GM12878 (cell line): ENCODE results near the gene SH3BGRL2. TPM values are rescaled to one million over a fixed set of nuclear protein-coding genes. Genes with fewer than 3 reads are reported as not detected.
A peak's percentile ranks its signal among the peaks of the same experiment; 100 is the strongest.

Source experiments
- ATAC-seq: fragments of 200-7000 bp; cut with Tn5 transposase; 3 replicates; pipeline ENCODE4 v1.9.1; 2020; ENCODE audit warnings: mild to moderate bottlenecking, moderate library complexity
- BruUV-seq: library from RNA; stranded (reverse); fragments of 400-500 nt; replicated peaks from 2 replicates; lab custom pipeline; 2021; lab: Mats Ljungman, UMichigan
- CTCF ChIA-PET: fragments of 300-600 bp; sonication (Branson Sonifier 250); formaldehyde crosslinking; extraction: SDS; loops from one replicate; lab custom pipeline; 2021; ENCODE audit warnings: inconsistent platforms; lab: Yijun Ruan, JAX
- POLR2A ChIA-PET: fragments of 350-600 bp; formaldehyde crosslinking; extraction: SDS; loops from one replicate; lab custom pipeline; 2021; ENCODE audit warnings: inconsistent platforms; lab: Charles Lee
- RAD21 ChIA-PET: fragments of 300-600 bp; sonication (Branson Sonifier 250); formaldehyde crosslinking; loops from one replicate; lab custom pipeline; 2023; ENCODE audit warnings: antibody characterized with exemption; ENCODE audit not compliant: unreplicated experiment; lab: Charles Lee
- SMC1A ChIA-PET: fragments of 300-600 bp; sonication (Branson Sonifier 250); formaldehyde crosslinking; loops from one replicate; lab custom pipeline; 2023; ENCODE audit not compliant: unreplicated experiment, uncharacterized antibody; lab: Charles Lee
- DNase-seq: peaks from one replicate; pipeline ENCODE4 v3.0.0-alpha.2; 2011; ENCODE audit warnings: low read depth, low spot score
- FAIRE-seq: peaks from 3 replicates; lab custom pipeline; 2011; peaks lifted over from hg19 to GRCh38; lab: Jason Lieb, UNC
- H2AFZ ChIP-seq: 2 replicates; pipeline ENCODE4 v1.6.0; 2011; ENCODE audit warnings: low read depth, low read length, control low read depth; ENCODE audit not compliant: control insufficient read depth
- H3K27ac ChIP-seq: 2 replicates; pipeline ENCODE4 v1.5.1; 2011; ENCODE audit warnings: control low read depth; ENCODE audit not compliant: control insufficient read depth, insufficient read depth
- H3K27me3 ChIP-seq, 2 experiments: replicated peaks in 1 of 2; 2 replicates each; pipeline versions ENCODE4 v1.6.0 to v1.6.1; 2011; ENCODE audit warnings: low read length in 1 of 2; ENCODE audit not compliant: control insufficient read depth in 2 of 2, insufficient read depth in 2 of 2
- H3K36me3 ChIP-seq, 2 experiments: 2 replicates each; pipeline ENCODE4 v1.5.1; 2011; ENCODE audit warnings: low read length in 1 of 2; ENCODE audit not compliant: control insufficient read depth in 2 of 2, insufficient read depth in 2 of 2
- H3K4me1 ChIP-seq: 2 replicates; pipeline ENCODE4 v1.6.1; 2011; ENCODE audit warnings: mild to moderate bottlenecking, low read length, moderate library complexity, mixed read lengths; ENCODE audit not compliant: control insufficient read depth, insufficient read depth
- H3K4me2 ChIP-seq: 2 replicates; pipeline ENCODE4 v1.6.0; 2011; ENCODE audit warnings: control low read depth; ENCODE audit not compliant: control insufficient read depth, insufficient read depth
- H3K4me3 ChIP-seq: fragments of 200-600 bp; sonication (generic); 2 replicates; pipeline ENCODE4 v1.5.1; 2016
- H3K79me2 ChIP-seq: 2 replicates; pipeline ENCODE4 v1.6.0; 2011; ENCODE audit warnings: low read length; ENCODE audit not compliant: control insufficient read depth, insufficient read depth
- H3K9ac ChIP-seq: 2 replicates; pipeline ENCODE4 v1.8.0; 2011; ENCODE audit warnings: low read length, control low read depth, mixed read lengths; ENCODE audit not compliant: control insufficient read depth, insufficient read depth
- H3K9me3 ChIP-seq: replicated peaks from 3 replicates; pipeline ENCODE4 v1.5.1; 2011; ENCODE audit warnings: mild to moderate bottlenecking, low read length; ENCODE audit not compliant: control insufficient read depth, insufficient read depth
- H4K20me1 ChIP-seq: 2 replicates; pipeline ENCODE4 v1.6.0; 2011; ENCODE audit not compliant: control insufficient read depth, insufficient read depth
- ATF7 ChIP-seq: fragments of 450-650 bp; IDR thresholded peaks from 2 replicates; pipeline ENCODE4 v1.6.1; 2016; ENCODE audit warnings: low read depth, mild to moderate bottlenecking
- CEBPB ChIP-seq, 2 experiments: fragments of 150-350 bp in 1 of 2; IDR thresholded peaks; 2 replicates each; pipeline ENCODE4 v1.6.1; 2012 to 2014; ENCODE audit warnings: low read depth in 2 of 2, low read length in 2 of 2, borderline replicate concordance in 1 of 2, inconsistent platforms in 1 of 2
- E2F4 ChIP-seq: IDR thresholded peaks from 2 replicates; pipeline ENCODE4 v1.6.1; 2012; ENCODE audit warnings: low read depth, low read length, improper control_type of control experiment
- FOXK2 ChIP-seq: fragments of 450-650 bp; IDR thresholded peaks from 2 replicates; pipeline ENCODE4 v1.6.1; 2017; ENCODE audit warnings: mild to moderate bottlenecking, moderate library complexity
- HDGF ChIP-seq: fragments of 450-650 bp; IDR thresholded peaks from 2 replicates; pipeline ENCODE4 v1.6.1; 2016; ENCODE audit warnings: antibody characterized with exemption
- IKZF1 ChIP-seq: fragments of 450-650 bp; conservative IDR thresholded peaks from 2 replicates; pipeline ENCODE4 v1.6.1; 2017; ENCODE audit warnings: antibody characterized with exemption, mild to moderate bottlenecking
- KAT2A ChIP-seq: conservative IDR thresholded peaks from 2 replicates; pipeline ENCODE4 v1.6.1; 2011; ENCODE audit warnings: low read depth, low read length; ENCODE audit not compliant: control insufficient read depth
- NFXL1 ChIP-seq: fragments of 450-650 bp; IDR thresholded peaks from 2 replicates; pipeline ENCODE4 v1.6.1; 2017; ENCODE audit warnings: antibody characterized with exemption, mild to moderate bottlenecking, borderline replicate concordance
- PML ChIP-seq: IDR thresholded peaks from 2 replicates; pipeline ENCODE4 v1.6.1; 2012; ENCODE audit warnings: low read length, inconsistent platforms
- RUNX3 ChIP-seq: IDR thresholded peaks from 2 replicates; pipeline ENCODE4 v1.6.1; 2012; ENCODE audit warnings: low read length, inconsistent platforms
- SMC3 ChIP-seq: IDR thresholded peaks from 2 replicates; pipeline ENCODE4 v1.6.1; 2011; ENCODE audit warnings: low read length, improper control_type of control experiment, borderline replicate concordance
- STAT3 ChIP-seq: IDR thresholded peaks from 2 replicates; pipeline ENCODE4 v1.6.1; 2011; ENCODE audit warnings: low read depth, low read length, improper control_type of control experiment
- USF1 ChIP-seq: IDR thresholded peaks from 2 replicates; pipeline ENCODE4 v1.6.1; 2011; ENCODE audit warnings: borderline replicate concordance, low read depth, mild to moderate bottlenecking, moderate library complexity, mixed read lengths, low read length; ENCODE audit not compliant: insufficient read depth; ENCODE audit errors: extremely low read length
- YBX1 ChIP-seq: fragments of 450-650 bp; IDR thresholded peaks from 2 replicates; pipeline ENCODE4 v1.6.1; 2016; ENCODE audit warnings: antibody characterized with exemption
- WGBS: methylation state at CpG from one replicate; pipeline ENCODE4 v1.1.6; 2016; ENCODE audit warnings: low lambda C conversion rate; ENCODE audit not compliant: insufficient replicate concordance, insufficient coverage; ENCODE audit errors: missing lambda C conversion rate; 5-methylcytosine and 5-hydroxymethylcytosine counted together
- in situ Hi-C: fragments of 300-500 bp; cut with MboI; formaldehyde crosslinking; loops from 9 replicates; pipeline ENCODE4 v1.14.3; 2018; ENCODE audit warnings: mixed read lengths
- intact Hi-C: fragments of 100-400 bp; cut with micrococcal nuclease; formaldehyde crosslinking; loops from one replicate; pipeline ENCODE4 v1.14.2; 2022; ENCODE audit not compliant: unreplicated experiment
- polyA plus RNA-seq, 11 experiments: library from polyadenylated mRNA; depleted of rRNA in 4 of 11; unstranded in 6 of 11; stranded (reverse) in 5 of 11; fragments of >200 nt; fragmentation: Nextera tagmentation in 4 of 11; fragmentation: Illumina TruSeq in 1 of 11; extraction: Ambion mirVana in 4 of 11; extraction: Trizol in 1 of 11; gene quantifications; 1 replicate in 1 of 11; 2 replicates in 10 of 11; pipeline versions ENCODE4 v1.2.1 to v1.2.3, GENCODE V29; 2011 to 2016; ENCODE audit warnings: inconsistent platforms in 2 of 11, missing spikeins in 2 of 11, low read depth in 1 of 11
- total RNA-seq, 4 experiments: library from RNA; depleted of rRNA in 3 of 4; stranded (reverse); fragments of >200 nt in 3 of 4; fragmentation: Illumina TruSeq in 1 of 4; extraction: Trizol in 1 of 4; gene quantifications; 2 replicates each; pipeline versions ENCODE4 v1.2.1 to v1.2.3, GENCODE V29; 2013 to 2021

The SH3BGRL2 gene
- total and polyA plus RNA-seq, 10 of the 15 experiments (the other 5 are each of a cell fraction or from before 2014, with no cell fraction given) = 0.03 to 0.37 (median 0.21) TPM

GRCh38 chr6:79614326-79615305, 16.5 kb upstream of the SH3BGRL2 start:
- peak; percentile 23; the same call in 1 of the 2 replicates for TF ChIP-seq RUNX3
- TF ChIP-seq ATF7 = no peak

GRCh38 chr6:79617518-79617941, 13.6 kb upstream of the SH3BGRL2 start:
- H3K36me3 ChIP-seq = no peaks in the 10 kb centered on the region
- ATAC-seq (no peak), DNase-seq (no peak), FAIRE-seq (no peak)
- ChIA-PET RAD21 (no interaction called here), CTCF (no interaction called here), POLR2A (no interaction called here), SMC1A (no interaction called here)
- H2AFZ ChIP-seq = no peak overlapping the region
- BruUV-seq = no TSS peak
- no peak overlapping the region for H3K4me2 ChIP-seq
- no peak overlapping the region for H3K27ac ChIP-seq
- no peak overlapping the region for H3K9ac ChIP-seq
- no peaks in the 10 kb centered on the region for H3K79me2 ChIP-seq
- 91% methylated on average over 1 of the region's 1 CpG for WGBS
- H3K4me3 ChIP-seq = no peak overlapping the region
- no peaks in the 10 kb centered on the region for H3K9me3 ChIP-seq
- H4K20me1 ChIP-seq = no peaks in the 10 kb centered on the region
- H3K4me1 ChIP-seq = peaks cover 13% of the 10 kb centered on the region
- in situ Hi-C loops = no loop called here
- intact Hi-C loops = no loop called here
- H3K27me3 ChIP-seq = no peaks in the 10 kb centered on the region; a peak in 1 of 4 replicates
- TF ChIP-seq E2F4 (no peak), HDGF (no peak), PML (no peak), FOXK2 (no peak), CEBPB (IDR thresholded peaks at IDR 0.05; ENCODE audit: borderline replicate concordance in 1 of 2, low read depth in 2 of 2, low read length in 2 of 2) (no peak), SMC3 (no peak), USF1 (no peak), YBX1 (no peak), NFXL1 (no peak), IKZF1 (no peak), KAT2A (no peak), STAT3 (no peak)

More at GRCh38 chr6:79614326-79615305, 16.5 kb upstream of the SH3BGRL2 start:
- Histone ChIP-seq H3K9me3 (no peaks in the 10 kb centered on the region), H3K79me2 (no peaks in the 10 kb centered on the region), H3K36me3 (no peaks in the 10 kb centered on the region), H2AFZ (no peak overlapping the region; the same call in 1 of the 2 replicates), H3K9ac (no peak overlapping the region), H3K4me2 (peak overlapping the region; percentile 50; the same call in 1 of the 2 replicates), H3K4me1 (peaks cover 13% of the 10 kb centered on the region), H3K27me3 (no peaks in the 10 kb centered on the region; a peak in 1 of 4 replicates), H3K27ac (no peak overlapping the region), H4K20me1 (no peaks in the 10 kb centered on the region), H3K4me3 (no peak overlapping the region)
- FAIRE-seq = no peak
- ChIA-PET SMC1A (no interaction called here), POLR2A (interaction anchor here (0.5 kb wide), 1 partner anchor 1011 kb away, joined by 3 read pairs; no protein-coding TSS in a partner anchor), RAD21 (no interaction called here), CTCF (no interaction called here)
- ATAC-seq = peak; percentile 81
- intact Hi-C loops = no loop called here
- DNase-seq = peak; percentile 3
- in situ Hi-C loops = no loop called here
- BruUV-seq = no TSS peak
- WGBS = 49% methylated on average over 7 of the region's 7 CpGs
